ENCODE results near the gene EDIL3. TPM values are rescaled to one million over a fixed set of nuclear protein-coding genes. Genes with fewer than 3 reads are reported as not detected.

EDIL3 gene
- total RNA-seq, 2 experiments from 2014 or later, result not detected

GRCh38 chr5:84378961-84379360, 5.7 kb downstream of the EDIL3 start:
- no peak overlapping the region for H3K4me3 Mint-ChIP-seq
- no peaks in the 10 kb centered on the region for H3K36me3 Mint-ChIP-seq (ENCODE audit: low read depth)
- no peaks in the 10 kb centered on the region for H3K9me3 Mint-ChIP-seq
- intact Hi-C loops (cut with micrococcal nuclease), result no loop called here
- no peak overlapping the region for H3K27ac Mint-ChIP-seq
- DNase-seq (no peak), ATAC-seq (no peak)
- H3K4me1 Mint-ChIP-seq (ENCODE audit: low read depth), result peaks cover 3% of the 10 kb centered on the region
- ChIA-PET POLR2A (no interaction called here), CTCF (no interaction called here)
- no peak for TF ChIP-seq CTCF (IDR thresholded peaks at IDR 0.05)
- peaks cover 18% of the 10 kb centered on the region for H3K27me3 Mint-ChIP-seq

GRCh38 chr5:84378420-84378819, 6.3 kb downstream of the EDIL3 start:
- intact Hi-C loops (cut with micrococcal nuclease), result no loop called here
- H3K36me3 Mint-ChIP-seq (ENCODE audit: low read depth), result no peaks in the 10 kb centered on the region
- H3K4me3 Mint-ChIP-seq, result no peak overlapping the region
- no peak for ATAC-seq
- no peak for TF ChIP-seq CTCF (IDR thresholded peaks at IDR 0.05)
- DNase-seq, result no peak
- H3K27me3 Mint-ChIP-seq, result peaks cover 15% of the 10 kb centered on the region
- POLR2A ChIA-PET, result no interaction called here
- CTCF ChIA-PET, result no interaction called here
- H3K27ac Mint-ChIP-seq, result no peak overlapping the region
- H3K4me1 Mint-ChIP-seq (ENCODE audit: low read depth), result peaks cover 3% of the 10 kb centered on the region
- H3K9me3 Mint-ChIP-seq, result no peaks in the 10 kb centered on the region

DNA sequence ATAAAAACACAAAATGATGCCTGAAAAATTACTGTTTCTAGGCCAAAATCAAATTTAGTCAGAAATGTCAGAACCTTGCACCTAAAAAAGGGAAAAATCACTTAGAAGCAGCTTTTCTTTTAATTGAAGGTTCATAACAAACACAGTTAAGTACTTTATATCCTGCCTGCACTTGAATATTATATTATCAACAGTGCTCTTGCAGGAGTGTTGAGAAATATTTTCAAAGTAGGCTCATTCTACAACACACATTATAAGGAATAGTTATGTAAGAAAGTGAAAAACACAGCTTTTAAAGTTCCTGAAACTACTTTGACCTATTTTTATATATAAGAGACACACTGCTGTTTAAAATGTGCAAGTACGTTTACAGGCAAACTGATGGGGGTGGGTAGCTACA, 8.3 kb downstream of the EDIL3 start:
- Mint-ChIP-seq H3K36me3 (ENCODE audit: low read depth) (no peaks in the 10 kb centered on the region), H3K4me3 (no peak overlapping the region), H3K27me3 (no peaks in the 10 kb centered on the region), H3K4me1 (ENCODE audit: low read depth) (no peaks in the 10 kb centered on the region), H3K27ac (no peak overlapping the region), H3K9me3 (no peaks in the 10 kb centered on the region)
- intact Hi-C loops (cut with micrococcal nuclease), result no loop called here
- ChIA-PET POLR2A (no interaction called here), CTCF (no interaction called here)
- TF ChIP-seq CTCF (IDR thresholded peaks at IDR 0.05), result no peak
- no peak for ATAC-seq
- no peak for DNase-seq

- no peak for TF ChIP-seq CTCF (IDR thresholded peaks at IDR 0.05)
- H3K27ac Mint-ChIP-seq, result no peak overlapping the region
Measured at GRCh38 chr5:84374568-84374967, 10.1 kb downstream of the EDIL3 start.

DNA sequence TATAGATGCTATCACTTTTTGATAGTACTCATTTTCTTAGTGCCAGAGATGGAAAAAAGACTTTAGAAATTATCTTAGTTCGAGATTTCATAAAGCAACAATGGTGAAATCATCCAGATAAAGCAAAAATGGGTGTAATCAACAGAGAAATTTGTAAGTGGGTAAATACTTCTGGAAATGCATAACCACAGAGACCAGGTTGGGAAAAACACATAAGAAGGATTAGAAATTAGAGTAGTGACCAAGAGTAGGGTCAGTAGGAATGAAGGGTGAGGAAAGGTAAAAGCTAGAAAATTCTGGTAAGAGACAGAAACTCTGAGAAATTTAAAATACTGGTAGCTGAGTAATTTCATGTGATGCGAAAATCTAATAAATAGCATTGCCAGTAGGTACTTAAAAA, 11.2 kb downstream of the EDIL3 start:
- Mint-ChIP-seq H3K4me3 (no peak overlapping the region), H3K4me1 (ENCODE audit: low read depth) (no peaks in the 10 kb centered on the region), H3K27ac (no peak overlapping the region), H3K27me3 (no peaks in the 10 kb centered on the region), H3K36me3 (ENCODE audit: low read depth) (no peaks in the 10 kb centered on the region), H3K9me3 (no peaks in the 10 kb centered on the region)
- ChIA-PET CTCF (no interaction called here), POLR2A (no interaction called here)
- intact Hi-C loops (cut with micrococcal nuclease), result no loop called here
- no peak for DNase-seq
- ATAC-seq, result no peak
- no peak for TF ChIP-seq CTCF (IDR thresholded peaks at IDR 0.05)

More at GRCh38 chr5:84374568-84374967, 10.1 kb downstream of the EDIL3 start:
- no peaks in the 10 kb centered on the region for H3K27me3 Mint-ChIP-seq
- H3K36me3 Mint-ChIP-seq (ENCODE audit: low read depth), result no peaks in the 10 kb centered on the region
- H3K4me1 Mint-ChIP-seq (ENCODE audit: low read depth), result no peaks in the 10 kb centered on the region
- ChIA-PET CTCF (no interaction called here), POLR2A (no interaction called here)
- ATAC-seq (no peak), DNase-seq (no peak)
- no peak overlapping the region for H3K4me3 Mint-ChIP-seq
- no peaks in the 10 kb centered on the region for H3K9me3 Mint-ChIP-seq
- intact Hi-C loops (cut with micrococcal nuclease), result no loop called here
